ENCODE data around the gene STIMATE.

GRCh38 chr3:52897130-52898122, at the start of gene STIMATE:
- TF ChIP-seq ZNF274 (IDR thresholded peaks at IDR 0.05; ENCODE audit: low read depth, low read length) (no peak), YY1 (IDR thresholded peaks at IDR 0.05; ENCODE audit: insufficient read depth, insufficient read length) (no peak)

All from NT2/D1 (cell line).